Panc1 (cell line): ENCODE measurements around the gene EYS. TPM values are rescaled to one million over a fixed set of nuclear protein-coding genes. Genes with fewer than 3 reads are reported as not detected.
A peak's percentile ranks its signal among the peaks of the same experiment; 100 is the strongest.

Experiments
- ATAC-seq: fragments of 200-7000 bp; cut with Tn5 transposase; 2 replicates; pipeline ENCODE4 v1.9.1; 2020; ENCODE audit warnings: mild to moderate bottlenecking, moderate library complexity
- BruUV-seq: library from RNA; stranded (reverse); fragments of 400-500 nt; replicated peaks from 2 replicates; lab custom pipeline; 2021; lab: Mats Ljungman, UMichigan
- CTCF ChIA-PET: fragments of 300-600 bp; sonication (Branson Sonifier 250); formaldehyde crosslinking; loops from one replicate; lab custom pipeline; 2022; ENCODE audit warnings: antibody characterized with exemption; lab: Charles Lee
- POLR2A ChIA-PET: fragments of 300-600 bp; sonication (Branson Sonifier 250); formaldehyde crosslinking; loops from one replicate; lab custom pipeline; 2022; ENCODE audit warnings: antibody characterized with exemption; lab: Charles Lee
- DNase-seq: peaks from one replicate; pipeline ENCODE4 v3.0.0-alpha.2; 2010; ENCODE audit warnings: low read depth, low spot score
- H3K27ac ChIP-seq: 2 replicates; pipeline ENCODE4 v1.5.1; 2011; ENCODE audit warnings: mild to moderate bottlenecking, low read length, inconsistent platforms
- H3K27me3 ChIP-seq: fragments of 200-500 bp; sonication (Bioruptor generic); 2 replicates; pipeline ENCODE4 v1.6.0; 2014; ENCODE audit warnings: low read length, inconsistent platforms; ENCODE audit not compliant: control insufficient read depth, insufficient read depth
- H3K36me3 ChIP-seq: fragments of 200-500 bp; sonication (Bioruptor generic); 2 replicates; pipeline ENCODE4 v1.5.1; 2014; ENCODE audit warnings: inconsistent platforms, mild to moderate bottlenecking, low read length, moderate library complexity; ENCODE audit not compliant: control insufficient read depth, insufficient read depth
- H3K4me1 ChIP-seq: 2 replicates; pipeline ENCODE4 v1.5.1; 2011; ENCODE audit warnings: inconsistent platforms, mild to moderate bottlenecking, low read length, moderate library complexity; ENCODE audit not compliant: control insufficient read depth, insufficient read depth
- H3K4me3 ChIP-seq, 2 experiments: 2 replicates each; pipeline ENCODE4 v1.5.1; 2011 to 2012; ENCODE audit warnings: low read depth in 2 of 2, low read length in 2 of 2, mild to moderate bottlenecking in 2 of 2, inconsistent platforms in 1 of 2, moderate library complexity in 1 of 2
- H3K9me3 ChIP-seq: fragments of 200-500 bp; sonication (Bioruptor generic); 2 replicates; pipeline ENCODE4 v1.5.1; 2014; ENCODE audit warnings: low read depth, mild to moderate bottlenecking, inconsistent platforms, low read length, moderate library complexity; ENCODE audit not compliant: control insufficient read depth, insufficient read depth
- POLR2AphosphoS5 ChIP-seq: IDR thresholded peaks from 2 replicates; pipeline ENCODE4 v1.6.1; 2012; ENCODE audit warnings: mild to moderate bottlenecking, low read depth, low read length, moderate library complexity
- REST ChIP-seq, 2 experiments: IDR thresholded peaks; 2 replicates each; pipeline ENCODE4 v1.6.1; 2011 to 2012; ENCODE audit warnings: low read depth in 2 of 2, control low read depth in 1 of 2, low read length in 1 of 2, mild to moderate bottlenecking in 1 of 2, moderate library complexity in 1 of 2; ENCODE audit not compliant: insufficient read depth in 1 of 2
- SIN3A ChIP-seq: IDR thresholded peaks from 2 replicates; pipeline ENCODE4 v1.6.1; 2012; ENCODE audit warnings: low read depth, mild to moderate bottlenecking, low read length, moderate library complexity, borderline replicate concordance; ENCODE audit not compliant: insufficient read depth
- TCF7L2 ChIP-seq: IDR thresholded peaks from 2 replicates; pipeline ENCODE4 v1.6.1; 2011; ENCODE audit warnings: mild to moderate bottlenecking, low read depth, low read length, inconsistent platforms
- in situ Hi-C: cut with HindIII; loops from 2 replicates; pipeline ENCODE4 v1.10.0; 2016; ENCODE audit warnings: low sequenced_read_pairs, low pct_unique_long_range_greater_than_20kb
- intact Hi-C: fragments of 100-400 bp; cut with micrococcal nuclease; formaldehyde crosslinking; loops from one replicate; pipeline ENCODE4 v1.10.0; 2022; ENCODE audit not compliant: unreplicated experiment
- total RNA-seq: library from RNA; stranded (reverse); gene quantifications from one replicate; pipeline ENCODE4 v1.2.1, GENCODE V29; 2021; ENCODE audit not compliant: unreplicated experiment
- TF ChIP-seq, protein P1 (sequence below): fragments of 450-650 bp; IDR thresholded peaks from 2 replicates; pipeline ENCODE4 v1.5.1; 2017; ENCODE audit warnings: mild to moderate bottlenecking

The EYS gene
- total RNA-seq, 1 experiment from 2014 or later = not detected

DNA sequence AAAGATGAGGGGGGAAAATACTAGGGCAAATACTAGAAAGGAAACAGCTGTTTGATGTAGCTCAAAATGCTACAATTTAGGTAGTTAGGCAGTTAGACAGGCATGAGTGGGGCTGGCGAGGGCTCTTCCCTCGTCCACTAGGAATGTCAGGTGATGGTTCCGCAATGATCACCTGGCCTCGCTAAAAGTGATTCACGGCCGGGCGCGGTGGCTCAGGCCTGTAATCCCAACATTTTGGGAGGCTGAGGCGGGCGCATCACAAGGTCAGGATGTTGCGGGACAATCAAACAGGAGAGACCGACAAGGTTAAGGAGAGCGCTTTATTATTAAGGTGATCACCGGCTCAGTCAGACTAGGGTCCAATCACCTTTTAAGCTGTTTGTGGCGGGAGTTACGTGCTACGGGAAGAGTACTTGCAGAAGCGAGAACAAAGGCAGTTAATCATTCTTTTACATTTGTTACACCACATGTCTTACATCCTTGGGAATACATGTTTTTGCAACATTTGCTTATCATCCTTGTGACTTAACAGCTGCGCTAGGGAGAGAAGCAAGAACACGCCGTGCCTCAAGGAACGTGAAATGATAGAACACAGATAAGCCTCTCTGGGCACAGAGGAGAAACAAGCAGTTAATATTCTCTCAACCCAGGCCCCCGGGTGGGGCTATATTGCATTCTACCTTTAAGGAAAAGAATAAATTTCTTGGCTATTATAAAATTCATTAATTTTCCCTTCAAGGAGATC lies 1025.4 kb downstream of the EYS start:
- CTCF ChIA-PET = no interaction called here
- TF ChIP-seq REST (IDR thresholded peaks at IDR 0.05; ENCODE audit: insufficient read depth in 1 of 2, low read depth in 2 of 2, low read length in 1 of 2) (no peak), TCF7L2 (no peak), SIN3A (no peak), POLR2AphosphoS5 (no peak)
- POLR2A ChIA-PET = no interaction called here
- Histone ChIP-seq H3K27me3 (no peaks in the 10 kb centered on the region), H3K4me3 (no peak overlapping the region), H3K4me1 (no peaks in the 10 kb centered on the region), H3K36me3 (no peaks in the 10 kb centered on the region), H3K9me3 (no peaks in the 10 kb centered on the region), H3K27ac (no peak overlapping the region)
- in situ Hi-C loops (no loop called here), intact Hi-C loops (no loop called here)
- ATAC-seq (no peak), DNase-seq (no peak)
- BruUV-seq = no TSS peak

GRCh38 chr6:64680446-64680845 lies 1026.6 kb downstream of the EYS start:
- ATAC-seq (peak; percentile 66; the same call in 1 of the 2 replicates), DNase-seq (no peak)
- no peak for TF ChIP-seq TCF7L2
- TF ChIP-seq SIN3A = no peak
- TF ChIP-seq POLR2AphosphoS5 = no peak
- no peak for TF ChIP-seq REST (IDR thresholded peaks at IDR 0.05; ENCODE audit: insufficient read depth in 1 of 2, low read depth in 2 of 2, low read length in 1 of 2)
- TF ChIP-seq, protein P1, sequence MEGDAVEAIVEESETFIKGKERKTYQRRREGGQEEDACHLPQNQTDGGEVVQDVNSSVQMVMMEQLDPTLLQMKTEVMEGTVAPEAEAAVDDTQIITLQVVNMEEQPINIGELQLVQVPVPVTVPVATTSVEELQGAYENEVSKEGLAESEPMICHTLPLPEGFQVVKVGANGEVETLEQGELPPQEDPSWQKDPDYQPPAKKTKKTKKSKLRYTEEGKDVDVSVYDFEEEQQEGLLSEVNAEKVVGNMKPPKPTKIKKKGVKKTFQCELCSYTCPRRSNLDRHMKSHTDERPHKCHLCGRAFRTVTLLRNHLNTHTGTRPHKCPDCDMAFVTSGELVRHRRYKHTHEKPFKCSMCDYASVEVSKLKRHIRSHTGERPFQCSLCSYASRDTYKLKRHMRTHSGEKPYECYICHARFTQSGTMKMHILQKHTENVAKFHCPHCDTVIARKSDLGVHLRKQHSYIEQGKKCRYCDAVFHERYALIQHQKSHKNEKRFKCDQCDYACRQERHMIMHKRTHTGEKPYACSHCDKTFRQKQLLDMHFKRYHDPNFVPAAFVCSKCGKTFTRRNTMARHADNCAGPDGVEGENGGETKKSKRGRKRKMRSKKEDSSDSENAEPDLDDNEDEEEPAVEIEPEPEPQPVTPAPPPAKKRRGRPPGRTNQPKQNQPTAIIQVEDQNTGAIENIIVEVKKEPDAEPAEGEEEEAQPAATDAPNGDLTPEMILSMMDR = no peak
- POLR2A ChIA-PET = interaction anchor here (0.7 kb wide), 1 partner anchor 18 kb away, joined by 3 read pairs; no protein-coding TSS in a partner anchor
- Histone ChIP-seq H3K36me3 (no peaks in the 10 kb centered on the region), H3K27me3 (no peaks in the 10 kb centered on the region), H3K9me3 (no peaks in the 10 kb centered on the region), H3K4me1 (no peaks in the 10 kb centered on the region), H3K27ac (no peak overlapping the region), H3K4me3 (no peak overlapping the region)
- BruUV-seq = no TSS peak
- CTCF ChIA-PET = no interaction called here
- in situ Hi-C loops = no loop called here
- intact Hi-C loops = no loop called here
